Spleen (tissue), 7 donors: ENCODE data around the gene PLAC1.

Experiments
- POLR2A ChIP-seq, 3 donors: fragments of 450-650 bp; IDR thresholded peaks; one replicate each; pipeline ENCODE4 v1.5.1; 2017; ENCODE audit warnings: antibody characterized with exemption in 3 of 3, mild to moderate bottlenecking in 1 of 3
- POLR2AphosphoS5 ChIP-seq, 3 donors: sonication (generic); formaldehyde crosslinking; IDR thresholded peaks; one replicate each; pipeline ENCODE4 v1.5.1; 2017; ENCODE audit warnings: antibody characterized with exemption in 3 of 3
- TF ChIP-seq, protein P1 (sequence below), 11 experiments: fragments of 200-600 bp in 7 of 11; fragments of 450-650 bp in 4 of 11; sonication (generic) in 4 of 11; IDR thresholded peaks in 8 of 11; conservative IDR thresholded peaks in 3 of 11; 1 replicate in 7 of 11; 2 replicates in 4 of 11; pipeline versions ENCODE4 v1.4.0 to v1.8.0; 2016 to 2021; ENCODE audit warnings: antibody characterized with exemption in 11 of 11, inconsistent platforms in 4 of 11, mild to moderate bottlenecking in 1 of 11
- donor health status: DM: no; HTN: no; CAD: no; lungs with moderate emphysema.
- donor health status: DM: no; HTN: no; CAD: no.
- donor health status: DM: no; HTN: no; CAD: no.

- TF ChIP-seq POLR2A (IDR thresholded peaks at IDR 0.05) (no peak), POLR2AphosphoS5 (IDR thresholded peaks at IDR 0.05) (no peak)
- TF ChIP-seq, protein P1, sequence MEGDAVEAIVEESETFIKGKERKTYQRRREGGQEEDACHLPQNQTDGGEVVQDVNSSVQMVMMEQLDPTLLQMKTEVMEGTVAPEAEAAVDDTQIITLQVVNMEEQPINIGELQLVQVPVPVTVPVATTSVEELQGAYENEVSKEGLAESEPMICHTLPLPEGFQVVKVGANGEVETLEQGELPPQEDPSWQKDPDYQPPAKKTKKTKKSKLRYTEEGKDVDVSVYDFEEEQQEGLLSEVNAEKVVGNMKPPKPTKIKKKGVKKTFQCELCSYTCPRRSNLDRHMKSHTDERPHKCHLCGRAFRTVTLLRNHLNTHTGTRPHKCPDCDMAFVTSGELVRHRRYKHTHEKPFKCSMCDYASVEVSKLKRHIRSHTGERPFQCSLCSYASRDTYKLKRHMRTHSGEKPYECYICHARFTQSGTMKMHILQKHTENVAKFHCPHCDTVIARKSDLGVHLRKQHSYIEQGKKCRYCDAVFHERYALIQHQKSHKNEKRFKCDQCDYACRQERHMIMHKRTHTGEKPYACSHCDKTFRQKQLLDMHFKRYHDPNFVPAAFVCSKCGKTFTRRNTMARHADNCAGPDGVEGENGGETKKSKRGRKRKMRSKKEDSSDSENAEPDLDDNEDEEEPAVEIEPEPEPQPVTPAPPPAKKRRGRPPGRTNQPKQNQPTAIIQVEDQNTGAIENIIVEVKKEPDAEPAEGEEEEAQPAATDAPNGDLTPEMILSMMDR (IDR thresholded peaks at IDR 0.05 in 8 of 11, conservative IDR thresholded peaks at IDR 0.05 in 3 of 11): no peak
These were observed 11.3 kb upstream of the PLAC1 start for GRCh38 chrX:134669378-134670098.
